ENCODE data around the gene TRIM41.
"Not testable (repeated sequence)": the region's sequence is repeated elsewhere in the genome, so short reads cannot be mapped to it uniquely, and the experiment has no call there.

TRIM41 gene

GRCh38 chr5:181193656-181194055, 29.4 kb upstream of the TRIM41 start:
- no peak for DNase-seq

- DNase-seq: no peak
Measured at GRCh38 chr5:181194489-181195248, 28.4 kb upstream of the TRIM41 start.

- no peak for DNase-seq
Measured at GRCh38 chr5:181195249-181195761, 27.8 kb upstream of the TRIM41 start.

- no peak for DNase-seq
Measured at GRCh38 chr5:181197326-181197951, 25.6 kb upstream of the TRIM41 start.

- DNase-seq: no peak
Measured at GRCh38 chr5:181198106-181198685, 24.9 kb upstream of the TRIM41 start.

- no peak for DNase-seq
Measured at GRCh38 chr5:181198905-181199519, 24.1 kb upstream of the TRIM41 start.

GRCh38 chr5:181199881-181200638, 23.0 kb upstream of the TRIM41 start:
- DNase-seq: no peak

GRCh38 chr5:181200816-181201215, 22.3 kb upstream of the TRIM41 start:
- DNase-seq: no peak

- DNase-seq: no peak
Measured at GRCh38 chr5:181203093-181203711, 19.9 kb upstream of the TRIM41 start.

- DNase-seq: no peak
Measured at GRCh38 chr5:181203777-181204112, 19.3 kb upstream of the TRIM41 start.

GRCh38 chr5:181204113-181204825, 18.8 kb upstream of the TRIM41 start:
- DNase-seq: no peak

- no peak for DNase-seq
Measured at GRCh38 chr5:181204826-181205760, 18.0 kb upstream of the TRIM41 start, which contains the start of gene TRIM7. Gene TRIM7, minus strand, starts transcription at chr5:181205196. Its CDS starts 86 bp downstream, at chr5:181205110.

GRCh38 chr5:181205761-181206649, 17.1 kb upstream of the TRIM41 start:
- DNase-seq: no peak

GRCh38 chr5:181207214-181207959, 15.7 kb upstream of the TRIM41 start:
- DNase-seq: no peak

GRCh38 chr5:181207960-181208253, 15.2 kb upstream of the TRIM41 start:
- DNase-seq: no peak

GRCh38 chr5:181209006-181209405, 14.1 kb upstream of the TRIM41 start:
- DNase-seq: not testable (repeated sequence)

GRCh38 chr5:181210148-181210547, 12.9 kb upstream of the TRIM41 start:
- not testable (repeated sequence) for DNase-seq

- not testable (repeated sequence) for DNase-seq
Measured at GRCh38 chr5:181210698-181211097, 12.4 kb upstream of the TRIM41 start.

- no peak for DNase-seq
Measured at GRCh38 chr5:181211208-181211607, 11.9 kb upstream of the TRIM41 start.

Data from activated naive CD4-positive, alpha-beta T cell (primary cell).